Naive B cell (primary cell): ENCODE measurements around the gene PACSIN1. TPM values are rescaled to one million over a fixed set of nuclear protein-coding genes. Genes with fewer than 3 reads are reported as not detected.
A peak's percentile ranks its signal among the peaks of the same experiment; 100 is the strongest.

Experiments used
- ATAC-seq, 2 donors: fragments of 150-1000 bp; cut with Tn5 transposase; 2 replicates each; pipeline ENCODE4 v1.10.0; 2021; ENCODE audit warnings: low read depth in 2 of 2, mild to moderate bottlenecking in 2 of 2, moderate library complexity in 2 of 2
- DNase-seq: peaks from one replicate; pipeline ENCODE4 v3.0.0; 2022
- H3K27ac Mint-ChIP-seq, 6 donors: one replicate each; pipeline ENCODE4 v1.8.0; 2020 to 2022; ENCODE audit warnings: mild to moderate bottlenecking in 6 of 6, mixed read lengths in 6 of 6, moderate library complexity in 5 of 6, inconsistent platforms in 2 of 6
- H3K27me3 Mint-ChIP-seq, 3 donors: one replicate each; pipeline ENCODE4 v1.8.0; 2021 to 2022; ENCODE audit warnings: mixed read lengths in 3 of 3, mild to moderate bottlenecking in 1 of 3
- H3K36me3 Mint-ChIP-seq, 2 donors: one replicate each; pipeline ENCODE4 v1.8.0; 2020 to 2022; ENCODE audit warnings: mixed read lengths in 2 of 2, inconsistent platforms in 1 of 2, mild to moderate bottlenecking in 1 of 2
- H3K4me1 Mint-ChIP-seq, 3 donors: one replicate each; pipeline ENCODE4 v1.8.0; 2020 to 2022; ENCODE audit warnings: mixed read lengths in 3 of 3, inconsistent platforms in 1 of 3, mild to moderate bottlenecking in 1 of 3, moderate library complexity in 1 of 3
- H3K4me3 Mint-ChIP-seq, 8 donors: one replicate each; pipeline ENCODE4 v1.8.0; 2020 to 2022; ENCODE audit warnings: mild to moderate bottlenecking in 8 of 8, mixed read lengths in 8 of 8, moderate library complexity in 8 of 8, inconsistent platforms in 2 of 8
- H3K9me3 Mint-ChIP-seq, 7 donors: one replicate each; pipeline ENCODE4 v1.8.0; 2020 to 2022; ENCODE audit warnings: mixed read lengths in 7 of 7, mild to moderate bottlenecking in 5 of 7, inconsistent platforms in 2 of 7, moderate library complexity in 1 of 7
- polyA plus RNA-seq, 6 donors: library from polyadenylated mRNA; unstranded; fragments of 300-500 nt; fragmentation: Illumina TruSeq; gene quantifications; one replicate each; pipeline ENCODE4 v1.2.3, GENCODE V29; 2021; ENCODE audit warnings: low read depth in 6 of 6

The PACSIN1 gene
- polyA plus RNA-seq, 6 donors from 2014 or later: not detected

GRCh38 chr6:34546551-34547321 is 80.9 kb downstream of the PACSIN1 start:
- Mint-ChIP-seq H3K4me1 (no peaks in the 10 kb centered on the region), H3K27ac (no peak overlapping the region), H3K4me3 (peak overlapping the region in 1 of 8 donors; percentile 66), H3K9me3 (no peaks in the 10 kb centered on the region), H3K27me3 (peaks cover 0 to 17% (median 0%) of the 10 kb centered on the region in 3 donors), H3K36me3 (no peaks in the 10 kb centered on the region)
- DNase-seq (no peak), ATAC-seq (no peak)

- H3K27ac Mint-ChIP-seq: peak overlapping the region in 1 of 6 donors; percentile 73
- H3K27me3 Mint-ChIP-seq: peaks cover 0 to 24% (median 8%) of the 10 kb centered on the region in 3 donors
- H3K4me3 Mint-ChIP-seq: no peak overlapping the region
These were observed 82.1 kb downstream of the PACSIN1 start for GRCh38 chr6:34547701-34548644.

GRCh38 chr6:34549026-34549803 is 83.3 kb downstream of the PACSIN1 start:
- Mint-ChIP-seq H3K27ac (peak overlapping the region in 1 of 6 donors; percentile 30), H3K4me3 (no peak overlapping the region), H3K36me3 (no peaks in the 10 kb centered on the region), H3K4me1 (peaks cover 3 to 11% (median 4%) of the 10 kb centered on the region in 3 donors), H3K9me3 (no peaks in the 10 kb centered on the region), H3K27me3 (peaks cover 0 to 24% (median 8%) of the 10 kb centered on the region in 3 donors)
- no peak for ATAC-seq
- DNase-seq: no peak

More at GRCh38 chr6:34547701-34548644, 82.1 kb downstream of the PACSIN1 start:
- ATAC-seq (no peak), DNase-seq (no peak)
- Mint-ChIP-seq H3K4me1 (no peaks in the 10 kb centered on the region), H3K36me3 (no peaks in the 10 kb centered on the region), H3K9me3 (no peaks in the 10 kb centered on the region)

- Mint-ChIP-seq H3K9me3 (no peaks in the 10 kb centered on the region), H3K36me3 (no peaks in the 10 kb centered on the region), H3K27ac (no peak overlapping the region)
These were observed 83.9 kb downstream of the PACSIN1 start for GRCh38 chr6:34549804-34550202.

GRCh38 chr6:34551720-34552119 is 85.8 kb downstream of the PACSIN1 start:
- Mint-ChIP-seq H3K36me3 (no peaks in the 10 kb centered on the region), H3K4me1 (peaks cover 4 to 12% (median 6%) of the 10 kb centered on the region in 3 donors), H3K9me3 (no peaks in the 10 kb centered on the region), H3K27ac (peak overlapping the region in 1 of 6 donors; percentile 36), H3K27me3 (peaks cover 0 to 24% (median 8%) of the 10 kb centered on the region in 3 donors), H3K4me3 (no peak overlapping the region)
- ATAC-seq: no peak
- no peak for DNase-seq

More at GRCh38 chr6:34549804-34550202, 83.9 kb downstream of the PACSIN1 start:
- no peak for DNase-seq
- no peak for ATAC-seq
- Mint-ChIP-seq H3K4me1 (peaks cover 3 to 12% (median 4%) of the 10 kb centered on the region in 3 donors), H3K4me3 (no peak overlapping the region), H3K27me3 (peaks cover 0 to 24% (median 8%) of the 10 kb centered on the region in 3 donors)

GRCh38 chr6:34552620-34553019 is 86.7 kb downstream of the PACSIN1 start:
- Mint-ChIP-seq H3K27me3 (peaks cover 0 to 24% (median 8%) of the 10 kb centered on the region in 3 donors), H3K4me3 (no peak overlapping the region), H3K36me3 (no peaks in the 10 kb centered on the region), H3K9me3 (peaks cover 0 to 1% (median 0%) of the 10 kb centered on the region in 7 donors), H3K27ac (no peak overlapping the region), H3K4me1 (peaks cover 4 to 12% (median 6%) of the 10 kb centered on the region in 3 donors)
- ATAC-seq: no peak
- DNase-seq: no peak

GRCh38 chr6:34553146-34553545 is 87.3 kb downstream of the PACSIN1 start:
- no peak overlapping the region for H3K4me3 Mint-ChIP-seq
- no peak for DNase-seq
- peaks cover 4 to 12% (median 6%) of the 10 kb centered on the region in 3 donors for H3K4me1 Mint-ChIP-seq
- H3K27me3 Mint-ChIP-seq: peaks cover 0 to 22% (median 8%) of the 10 kb centered on the region in 3 donors
- H3K36me3 Mint-ChIP-seq: no peaks in the 10 kb centered on the region
- peaks cover 0 to 3% (median 0%) of the 10 kb centered on the region in 7 donors for H3K9me3 Mint-ChIP-seq
- H3K27ac Mint-ChIP-seq: no peak overlapping the region
- ATAC-seq: no peak

GRCh38 chr6:34553750-34554149 is 87.9 kb downstream of the PACSIN1 start:
- no peak for ATAC-seq
- Mint-ChIP-seq H3K9me3 (peaks cover 0 to 7% (median 0%) of the 10 kb centered on the region in 7 donors), H3K27me3 (peaks cover 0 to 16% (median 8%) of the 10 kb centered on the region in 3 donors)

GRCh38 chr6:34554291-34555006 is 88.6 kb downstream of the PACSIN1 start:
- Mint-ChIP-seq H3K27me3 (peaks cover 0 to 16% (median 8%) of the 10 kb centered on the region in 3 donors), H3K9me3 (peaks cover 0 to 7% (median 0%) of the 10 kb centered on the region in 7 donors)

More at GRCh38 chr6:34553750-34554149, 87.9 kb downstream of the PACSIN1 start:
- Mint-ChIP-seq H3K36me3 (no peaks in the 10 kb centered on the region), H3K4me3 (no peak overlapping the region), H3K27ac (peak overlapping the region in 2 of 6 donors; percentile 14 to 83), H3K4me1 (peaks cover 4 to 12% (median 6%) of the 10 kb centered on the region in 3 donors)
- DNase-seq: no peak

GRCh38 chr6:34555007-34555322 is 89.1 kb downstream of the PACSIN1 start:
- peaks cover 0 to 7% (median 0%) of the 10 kb centered on the region in 7 donors for H3K9me3 Mint-ChIP-seq
- DNase-seq (no peak), ATAC-seq (no peak)
- no peak overlapping the region for H3K4me3 Mint-ChIP-seq
- H3K4me1 Mint-ChIP-seq: peaks cover 4 to 12% (median 6%) of the 10 kb centered on the region in 3 donors
- H3K27ac Mint-ChIP-seq: peak overlapping the region in 1 of 6 donors; percentile 47
- H3K36me3 Mint-ChIP-seq: no peaks in the 10 kb centered on the region
- H3K27me3 Mint-ChIP-seq: peaks cover 0 to 14% (median 8%) of the 10 kb centered on the region in 3 donors

More at GRCh38 chr6:34554291-34555006, 88.6 kb downstream of the PACSIN1 start:
- DNase-seq (no peak), ATAC-seq (no peak)
- Mint-ChIP-seq H3K4me3 (peak overlapping the region in 1 of 8 donors; percentile 33), H3K27ac (peak overlapping the region in 1 of 6 donors; percentile 83), H3K36me3 (no peaks in the 10 kb centered on the region), H3K4me1 (peaks cover 4 to 12% (median 6%) of the 10 kb centered on the region in 3 donors)

GRCh38 chr6:34555328-34555727 is 89.5 kb downstream of the PACSIN1 start:
- H3K27me3 Mint-ChIP-seq: peaks cover 0 to 11% (median 8%) of the 10 kb centered on the region in 3 donors
- peak overlapping the region in 1 of 6 donors; percentile 47 for H3K27ac Mint-ChIP-seq
- peaks cover 4 to 12% (median 6%) of the 10 kb centered on the region in 3 donors for H3K4me1 Mint-ChIP-seq
- no peak overlapping the region for H3K4me3 Mint-ChIP-seq
- no peak for DNase-seq
- no peak for ATAC-seq
- H3K9me3 Mint-ChIP-seq: peaks cover 0 to 7% (median 0%) of the 10 kb centered on the region in 7 donors
- no peaks in the 10 kb centered on the region for H3K36me3 Mint-ChIP-seq

- peak within 1 kb of the TSS in 1 of 6 donors; percentile 47 for H3K27ac Mint-ChIP-seq
- H3K4me3 Mint-ChIP-seq: no peak within 1 kb of the TSS
These were observed 90.2 kb downstream of the PACSIN1 start, which contains the start of gene SPDEF for GRCh38 chr6:34556031-34556471. Gene SPDEF (minus strand): TSS chr6:34556329. CDS start chr6:34544455, 11,874 bp downstream.

More at GRCh38 chr6:34556031-34556471, 90.2 kb downstream of the PACSIN1 start, which contains the start of gene SPDEF:
- Mint-ChIP-seq H3K9me3 (peaks cover 0 to 7% (median 0%) of the 10 kb centered on the region in 7 donors), H3K36me3 (no peaks in the 10 kb centered on the region), H3K27me3 (peaks cover 0 to 8% (median 8%) of the 10 kb centered on the region in 3 donors), H3K4me1 (peaks cover 4 to 12% (median 6%) of the 10 kb centered on the region in 3 donors)
- ATAC-seq (no peak), DNase-seq (no peak)
